SK-N-SH (cell line): ENCODE data around the gene DPF1. TPM values are rescaled to one million over a fixed set of nuclear protein-coding genes. Genes with fewer than 3 reads are reported as not detected.

Experiments used
- CTCF ChIA-PET: fragments of 300-600, 350-600 bp; formaldehyde crosslinking; extraction: SDS; loops from one replicate; lab custom pipeline; 2021; lab: Yijun Ruan, JAX
- POLR2A ChIA-PET: fragments of 350-600 bp; sonication (Branson Sonifier 250); formaldehyde crosslinking; extraction: SDS; loops from one replicate; lab custom pipeline; 2020; ENCODE audit warnings: antibody characterized with exemption, inconsistent platforms; lab: Yijun Ruan, JAX
- DNase-seq: peaks from one replicate; pipeline ENCODE4 v3.0.0; 2012
- H2AFZ ChIP-seq: fragments of 200-600 bp; sonication (generic); 2 replicates; pipeline ENCODE4 v1.8.1; 2016; ENCODE audit warnings: antibody characterized with exemption, mild to moderate bottlenecking, low read depth
- H3F3A ChIP-seq: fragments of 200-600 bp; sonication (generic); replicated peaks from 2 replicates; pipeline ENCODE3; 2016; ENCODE audit warnings: antibody characterized with exemption, mild to moderate bottlenecking; ENCODE audit not compliant: insufficient read depth
- H3K27ac ChIP-seq, 2 experiments: fragments of 200-500 bp in 1 of 2; fragments of 200-600 bp in 1 of 2; sonication (Bioruptor generic) in 1 of 2; sonication (generic), shearing (Covaris generic) in 1 of 2; 2 replicates each; pipeline versions ENCODE4 v1.5.1 to v1.6.1; 2014 to 2016; ENCODE audit warnings: low read depth in 2 of 2, inconsistent platforms in 1 of 2, low read length in 1 of 2, mild to moderate bottlenecking in 1 of 2, mixed read lengths in 1 of 2
- H3K27me3 ChIP-seq: fragments of 200-600 bp; sonication (generic), shearing (Covaris generic); 2 replicates; pipeline ENCODE4 v1.6.1; 2016; ENCODE audit warnings: mixed run types; ENCODE audit not compliant: insufficient read depth
- H3K36me3 ChIP-seq, 2 experiments: fragments of 200-500 bp in 1 of 2; fragments of 200-600 bp in 1 of 2; sonication (Bioruptor generic) in 1 of 2; sonication (generic) in 1 of 2; replicated peaks in 1 of 2; 2 replicates each; pipeline versions ENCODE3 to v1.5.1; 2014 to 2016; ENCODE audit warnings: low read length in 1 of 2, mild to moderate bottlenecking in 1 of 2; ENCODE audit not compliant: insufficient read depth in 2 of 2, control insufficient read depth in 1 of 2
- H3K4me1 ChIP-seq, 2 experiments: fragments of 200-500 bp in 1 of 2; fragments of 200-600 bp in 1 of 2; sonication (Bioruptor generic) in 1 of 2; sonication (generic), shearing (Covaris generic) in 1 of 2; 2 replicates each; pipeline versions ENCODE4 v1.5.1 to v1.6.1; 2014 to 2016; ENCODE audit warnings: low read depth in 1 of 2, low read length in 1 of 2, mixed run types in 1 of 2; ENCODE audit not compliant: insufficient read depth in 2 of 2, control insufficient read depth in 1 of 2
- H3K4me2 ChIP-seq: fragments of 200-600 bp; sonication (generic), shearing (Covaris generic); 2 replicates; pipeline ENCODE4 v1.6.1; 2017; ENCODE audit warnings: mixed run types
- H3K4me3 ChIP-seq, 2 experiments: fragments of 200-500 bp in 1 of 2; fragments of 200-600 bp in 1 of 2; sonication (Bioruptor generic) in 1 of 2; sonication (generic), shearing (Covaris generic) in 1 of 2; 2 replicates each; pipeline versions ENCODE4 v1.5.1 to v1.8.1; 2014 to 2016; ENCODE audit warnings: low read depth in 2 of 2, inconsistent platforms in 1 of 2, low read length in 1 of 2, mild to moderate bottlenecking in 1 of 2, mixed read lengths in 1 of 2, moderate library complexity in 1 of 2
- H3K79me2 ChIP-seq: fragments of 200-600 bp; sonication (generic); 2 replicates; pipeline ENCODE4 v1.8.1; 2017; ENCODE audit warnings: mild to moderate bottlenecking; ENCODE audit not compliant: insufficient read depth
- H3K9ac ChIP-seq: fragments of 200-600 bp; sonication (generic); 2 replicates; pipeline ENCODE4 v1.6.1; 2017; ENCODE audit warnings: mixed run types
- H3K9me2 ChIP-seq: fragments of 200-600 bp; sonication (generic); 2 replicates; pipeline ENCODE4 v1.6.1; 2017; ENCODE audit warnings: mixed run types
- H3K9me3 ChIP-seq: fragments of 200-600 bp; sonication (generic); 2 replicates; pipeline ENCODE4 v1.6.1; 2017; ENCODE audit warnings: mixed run types, mild to moderate bottlenecking, moderate library complexity
- H4K20me1 ChIP-seq: fragments of 200-600 bp; sonication (generic); 2 replicates; pipeline ENCODE4 v1.6.1; 2017; ENCODE audit warnings: mild to moderate bottlenecking, mixed run types; ENCODE audit not compliant: insufficient read depth
- CHD2 ChIP-seq: fragments of 150-350 bp; IDR thresholded peaks from 2 replicates; pipeline ENCODE4 v1.6.1; 2018; ENCODE audit warnings: low read length; ENCODE audit not compliant: partially characterized antibody
- ELF1 ChIP-seq: IDR thresholded peaks from 2 replicates; pipeline ENCODE4 v1.4.0; 2012
- FOXM1 ChIP-seq: IDR thresholded peaks from 2 replicates; pipeline ENCODE4 v1.4.0; 2012; ENCODE audit warnings: low read depth, mild to moderate bottlenecking
- GATA2 ChIP-seq: sonication (generic); formaldehyde crosslinking; IDR thresholded peaks from 2 replicates; pipeline ENCODE4 v1.5.0; 2020; ENCODE audit warnings: mild to moderate bottlenecking, missing genetic modification reagents
- JUND ChIP-seq: IDR thresholded peaks from 2 replicates; pipeline ENCODE4 v1.4.0; 2012
- MAX ChIP-seq: IDR thresholded peaks from 2 replicates; pipeline ENCODE4 v1.4.0; 2012; ENCODE audit warnings: low read depth
- MXI1 ChIP-seq: IDR thresholded peaks from 2 replicates; pipeline ENCODE4 v1.6.1; 2012; ENCODE audit warnings: mild to moderate bottlenecking, low read depth, low read length, improper control_type of control experiment
- PBX3 ChIP-seq: IDR thresholded peaks from 2 replicates; pipeline ENCODE4; 2012
- SIN3A ChIP-seq: IDR thresholded peaks from 2 replicates; pipeline ENCODE4 v1.6.1; 2012; ENCODE audit warnings: low read depth, mild to moderate bottlenecking, low read length, moderate library complexity, borderline replicate concordance
- SMC3 ChIP-seq: IDR thresholded peaks from 2 replicates; pipeline ENCODE4 v1.6.1; 2012; ENCODE audit warnings: low read depth, low read length, improper control_type of control experiment
- TAF1 ChIP-seq: IDR thresholded peaks from 2 replicates; pipeline ENCODE4 v1.6.1; 2012; ENCODE audit warnings: low read depth, mild to moderate bottlenecking, low read length, moderate library complexity, borderline replicate concordance
- YY1 ChIP-seq: IDR thresholded peaks from 2 replicates; pipeline ENCODE4 v1.4.0; 2012; ENCODE audit warnings: low read depth, mild to moderate bottlenecking
- WGBS: methylation state at CpG from one replicate; pipeline ENCODE4 v1.1.6; 2017; ENCODE audit warnings: low lambda C conversion rate; 5-methylcytosine and 5-hydroxymethylcytosine counted together
- polyA plus RNA-seq, 3 experiments: library from polyadenylated mRNA; depleted of rRNA; stranded (reverse); fragments of >200 nt; gene quantifications; 2 replicates each; pipeline ENCODE4 v1.2.3, GENCODE V29; 2012
- TF ChIP-seq, protein P1 (sequence below): IDR thresholded peaks from 2 replicates; pipeline ENCODE4 v1.6.1; 2012; ENCODE audit warnings: mild to moderate bottlenecking, low read depth, low read length, moderate library complexity
- TF ChIP-seq, protein P2 (sequence below): fragments of 150-350 bp; IDR thresholded peaks from 2 replicates; pipeline ENCODE4 v1.6.1; 2016; ENCODE audit warnings: mild to moderate bottlenecking, low read depth, low read length
- TF ChIP-seq, protein P3 (sequence below): fragments of 150-350 bp; IDR thresholded peaks from 2 replicates; pipeline ENCODE4 v1.6.1; 2017; ENCODE audit warnings: antibody characterized with exemption, low read length, low read depth, borderline replicate concordance
- TF ChIP-seq, protein P4 (sequence below): IDR thresholded peaks from 2 replicates; pipeline ENCODE4 v1.4.0; 2012; ENCODE audit warnings: low read depth, borderline replicate concordance

Gene DPF1
- polyA plus RNA-seq, 1 of the 3 experiments (the other 2 are of a cell fraction): 4.8 TPM

DNA sequence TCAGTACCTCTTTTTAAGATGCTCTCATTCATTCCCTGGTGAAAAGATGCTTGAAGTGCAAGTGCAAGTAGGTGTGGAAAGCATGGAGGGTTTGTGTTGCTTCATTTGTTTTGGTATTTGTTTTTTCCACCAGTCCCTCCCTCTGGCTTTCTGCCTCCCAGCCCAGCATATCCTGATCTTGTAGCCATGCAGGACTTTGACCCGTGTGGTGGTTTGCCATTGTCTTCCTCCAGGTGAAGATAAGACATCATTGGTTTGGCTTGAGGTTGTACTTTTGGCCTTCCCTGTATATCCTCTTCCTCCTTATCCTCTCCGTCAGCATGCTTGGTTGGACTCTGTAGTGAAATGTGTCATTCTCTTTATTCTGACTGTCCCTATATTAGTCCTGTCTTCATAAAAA, 49.5 kb upstream of the DPF1 start:
- no peak overlapping the region for H3K27ac ChIP-seq
- 58% methylated on average over 2 of the region's 2 CpGs for WGBS
- no peak overlapping the region for H2AFZ ChIP-seq
- no peaks in the 10 kb centered on the region for H3K9me3 ChIP-seq
- POLR2A ChIA-PET: no interaction called here
- peaks cover 8 to 9% of the 10 kb centered on the region in 2 experiments; a peak in 3 of 4 replicates for H3K4me1 ChIP-seq
- H3F3A ChIP-seq: peaks cover 8% of the 10 kb centered on the region
- H3K4me2 ChIP-seq: no peak overlapping the region
- no peaks in the 10 kb centered on the region for H3K36me3 ChIP-seq
- DNase-seq: no peak
- H4K20me1 ChIP-seq: no peaks in the 10 kb centered on the region
- CTCF ChIA-PET: no interaction called here
- H3K27me3 ChIP-seq: no peaks in the 10 kb centered on the region
- TF ChIP-seq YY1 (no peak), FOXM1 (no peak), SMC3 (no peak), MAX (no peak), TAF1 (no peak), GATA2 (CRISPR knock-in tag) (no peak)
- TF ChIP-seq, protein P1, sequence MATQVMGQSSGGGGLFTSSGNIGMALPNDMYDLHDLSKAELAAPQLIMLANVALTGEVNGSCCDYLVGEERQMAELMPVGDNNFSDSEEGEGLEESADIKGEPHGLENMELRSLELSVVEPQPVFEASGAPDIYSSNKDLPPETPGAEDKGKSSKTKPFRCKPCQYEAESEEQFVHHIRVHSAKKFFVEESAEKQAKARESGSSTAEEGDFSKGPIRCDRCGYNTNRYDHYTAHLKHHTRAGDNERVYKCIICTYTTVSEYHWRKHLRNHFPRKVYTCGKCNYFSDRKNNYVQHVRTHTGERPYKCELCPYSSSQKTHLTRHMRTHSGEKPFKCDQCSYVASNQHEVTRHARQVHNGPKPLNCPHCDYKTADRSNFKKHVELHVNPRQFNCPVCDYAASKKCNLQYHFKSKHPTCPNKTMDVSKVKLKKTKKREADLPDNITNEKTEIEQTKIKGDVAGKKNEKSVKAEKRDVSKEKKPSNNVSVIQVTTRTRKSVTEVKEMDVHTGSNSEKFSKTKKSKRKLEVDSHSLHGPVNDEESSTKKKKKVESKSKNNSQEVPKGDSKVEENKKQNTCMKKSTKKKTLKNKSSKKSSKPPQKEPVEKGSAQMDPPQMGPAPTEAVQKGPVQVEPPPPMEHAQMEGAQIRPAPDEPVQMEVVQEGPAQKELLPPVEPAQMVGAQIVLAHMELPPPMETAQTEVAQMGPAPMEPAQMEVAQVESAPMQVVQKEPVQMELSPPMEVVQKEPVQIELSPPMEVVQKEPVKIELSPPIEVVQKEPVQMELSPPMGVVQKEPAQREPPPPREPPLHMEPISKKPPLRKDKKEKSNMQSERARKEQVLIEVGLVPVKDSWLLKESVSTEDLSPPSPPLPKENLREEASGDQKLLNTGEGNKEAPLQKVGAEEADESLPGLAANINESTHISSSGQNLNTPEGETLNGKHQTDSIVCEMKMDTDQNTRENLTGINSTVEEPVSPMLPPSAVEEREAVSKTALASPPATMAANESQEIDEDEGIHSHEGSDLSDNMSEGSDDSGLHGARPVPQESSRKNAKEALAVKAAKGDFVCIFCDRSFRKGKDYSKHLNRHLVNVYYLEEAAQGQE: no peak
- TF ChIP-seq, protein P2, sequence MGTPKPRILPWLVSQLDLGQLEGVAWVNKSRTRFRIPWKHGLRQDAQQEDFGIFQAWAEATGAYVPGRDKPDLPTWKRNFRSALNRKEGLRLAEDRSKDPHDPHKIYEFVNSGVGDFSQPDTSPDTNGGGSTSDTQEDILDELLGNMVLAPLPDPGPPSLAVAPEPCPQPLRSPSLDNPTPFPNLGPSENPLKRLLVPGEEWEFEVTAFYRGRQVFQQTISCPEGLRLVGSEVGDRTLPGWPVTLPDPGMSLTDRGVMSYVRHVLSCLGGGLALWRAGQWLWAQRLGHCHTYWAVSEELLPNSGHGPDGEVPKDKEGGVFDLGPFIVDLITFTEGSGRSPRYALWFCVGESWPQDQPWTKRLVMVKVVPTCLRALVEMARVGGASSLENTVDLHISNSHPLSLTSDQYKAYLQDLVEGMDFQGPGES: no peak
- TF ChIP-seq, protein P3, sequence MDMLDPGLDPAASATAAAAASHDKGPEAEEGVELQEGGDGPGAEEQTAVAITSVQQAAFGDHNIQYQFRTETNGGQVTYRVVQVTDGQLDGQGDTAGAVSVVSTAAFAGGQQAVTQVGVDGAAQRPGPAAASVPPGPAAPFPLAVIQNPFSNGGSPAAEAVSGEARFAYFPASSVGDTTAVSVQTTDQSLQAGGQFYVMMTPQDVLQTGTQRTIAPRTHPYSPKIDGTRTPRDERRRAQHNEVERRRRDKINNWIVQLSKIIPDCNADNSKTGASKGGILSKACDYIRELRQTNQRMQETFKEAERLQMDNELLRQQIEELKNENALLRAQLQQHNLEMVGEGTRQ: no peak
- no peak overlapping the region for H3K4me3 ChIP-seq
- H3K9me2 ChIP-seq: no peaks in the 10 kb centered on the region
- H3K9ac ChIP-seq: no peak overlapping the region
- H3K79me2 ChIP-seq: no peaks in the 10 kb centered on the region

- no peak for DNase-seq
- Histone ChIP-seq H3K79me2 (no peaks in the 10 kb centered on the region), H3K4me1 (peaks cover 0 to 3% of the 10 kb centered on the region in 2 experiments; a peak in 1 of 4 replicates), H3K9ac (no peak overlapping the region), H3K27ac (no peak overlapping the region), H3K4me3 (no peak overlapping the region), H3K27me3 (no peaks in the 10 kb centered on the region), H4K20me1 (no peaks in the 10 kb centered on the region), H3K36me3 (no peaks in the 10 kb centered on the region), H2AFZ (peak overlapping the region; percentile 6; the same call in 1 of the 2 replicates), H3K4me2 (no peak overlapping the region), H3K9me2 (no peaks in the 10 kb centered on the region), H3F3A (no peaks in the 10 kb centered on the region), H3K9me3 (no peaks in the 10 kb centered on the region)
- 49% methylated on average over 3 of the region's 5 CpGs for WGBS
- ChIA-PET POLR2A (no interaction called here), CTCF (interaction anchor here (1.1 to 2.0 kb wide), 6 partner anchors 15 to 132 kb away, joined by 3 to 6 read pairs (median 4); partner anchors contain the start of genes FAM98C and PPP1R14A)
- TF ChIP-seq MXI1 (no peak), JUND (no peak), SIN3A (no peak), ELF1 (no peak), SMC3 (no peak), CHD2 (no peak), PBX3 (no peak), TAF1 (no peak)
- TF ChIP-seq, protein P2: no peak
- TF ChIP-seq, protein P4, sequence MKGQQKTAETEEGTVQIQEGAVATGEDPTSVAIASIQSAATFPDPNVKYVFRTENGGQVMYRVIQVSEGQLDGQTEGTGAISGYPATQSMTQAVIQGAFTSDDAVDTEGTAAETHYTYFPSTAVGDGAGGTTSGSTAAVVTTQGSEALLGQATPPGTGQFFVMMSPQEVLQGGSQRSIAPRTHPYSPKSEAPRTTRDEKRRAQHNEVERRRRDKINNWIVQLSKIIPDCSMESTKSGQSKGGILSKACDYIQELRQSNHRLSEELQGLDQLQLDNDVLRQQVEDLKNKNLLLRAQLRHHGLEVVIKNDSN: no peak
- TF ChIP-seq, protein P3: no peak
These were observed 46.7 kb upstream of the DPF1 start for GRCh38 chr19:38270587-38271167.
